H1 (cell line): ENCODE data around the gene ZNF219. TPM values are rescaled to one million over a fixed set of nuclear protein-coding genes. Genes with fewer than 3 reads are reported as not detected.

Experiments used
- CBX8 ChIP-seq: fragments of 300-800, 300-1000 bp; sonication (generic); IDR thresholded peaks from 2 replicates; pipeline ENCODE4 v1.7.1; 2016; ENCODE audit warnings: low read depth, low read length, borderline replicate concordance
- CTCF ChIP-seq, 3 experiments: IDR thresholded peaks; 1 replicate in 2 of 3; 2 replicates in 1 of 3; pipeline versions ENCODE4 v1.5.1 to v1.6.1; 2011; ENCODE audit warnings: low read length in 3 of 3, mild to moderate bottlenecking in 3 of 3, inconsistent platforms in 2 of 3, low read depth in 1 of 3, moderate library complexity in 1 of 3; ENCODE audit not compliant: insufficient read depth in 1 of 3; ENCODE audit errors: control extremely low read depth in 1 of 3
- MAX ChIP-seq: IDR thresholded peaks from 2 replicates; pipeline ENCODE4 v1.6.1; 2012; ENCODE audit warnings: inconsistent platforms
- SIN3A ChIP-seq, 2 experiments: IDR thresholded peaks in 1 of 2; conservative IDR thresholded peaks in 1 of 2; 2 replicates each; pipeline ENCODE4 v1.6.1; 2011 to 2012; ENCODE audit warnings: low read length in 2 of 2, improper control_type of control experiment in 1 of 2, low read depth in 1 of 2, mild to moderate bottlenecking in 1 of 2
- polyA plus RNA-seq, 7 experiments: library from polyadenylated mRNA; depleted of rRNA in 3 of 7; stranded (reverse) in 5 of 7; unstranded in 2 of 7; fragments of >200 nt in 5 of 7; fragments of 200-250 nt in 2 of 7; gene quantifications; 1 replicate in 5 of 7; 2 replicates in 1 of 7; 4 replicates in 1 of 7; pipeline versions ENCODE4 v1.2.1 to v1.2.3, GENCODE V29; 2011 to 2013; ENCODE audit warnings: missing spikeins in 2 of 7, mixed read lengths in 2 of 7
- total RNA-seq: library from RNA; stranded (reverse); fragmentation: NEBNext Ultra II Directional; extraction: Animal tissue kit (Norgen Biotek cat#: 25700); gene quantifications from 2 replicates; pipeline ENCODE4 v1.2.1, GENCODE V29; 2021

ZNF219 gene
- total and polyA plus RNA-seq, 2 of the 8 experiments (the other 6 are each of a cell fraction or from before 2014, with no cell fraction given) = 113 to 160 TPM

DNA sequence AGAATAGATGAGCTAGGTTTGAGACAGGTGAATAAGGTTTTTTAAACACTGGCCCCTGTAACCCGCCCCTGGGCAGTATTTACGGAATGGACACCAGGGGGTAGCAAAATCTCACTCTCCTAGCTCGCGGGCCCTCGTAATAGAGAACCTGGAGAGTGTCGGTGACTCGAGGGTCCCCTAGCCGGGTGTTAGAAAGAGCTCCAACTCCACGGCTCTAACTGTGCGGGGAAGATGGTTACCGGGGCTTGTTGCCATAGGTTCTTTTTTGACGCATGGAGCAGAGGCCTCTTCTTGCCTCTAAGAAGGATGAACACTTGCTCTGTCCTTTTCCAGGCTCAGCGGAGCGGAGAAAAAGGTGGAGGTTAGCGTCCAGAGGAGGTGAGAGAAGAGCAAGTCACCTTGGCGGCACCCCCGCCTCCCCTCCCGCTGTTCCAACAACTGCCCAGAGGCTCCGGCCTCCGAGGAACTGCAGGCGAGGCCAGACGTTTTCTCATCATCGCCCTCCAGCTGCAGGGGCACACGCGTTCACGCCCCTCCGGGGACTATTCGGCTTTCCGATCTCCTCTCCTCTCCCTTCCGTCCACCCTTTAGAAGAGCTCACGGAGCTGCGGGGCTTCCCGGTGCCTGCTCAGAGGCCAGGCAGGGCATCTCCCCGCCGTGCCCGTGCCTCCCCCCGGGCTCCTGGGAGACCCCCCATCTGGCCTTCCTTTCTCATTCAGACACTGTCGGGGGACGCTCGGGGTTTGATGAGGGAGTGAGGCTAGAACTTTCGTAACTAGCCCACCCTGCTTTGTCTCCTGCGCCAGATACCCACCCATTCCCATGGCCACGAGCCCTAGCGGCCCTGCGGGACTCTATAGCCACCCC, 29.7 kb downstream of the ZNF219 start (continued):
- TF ChIP-seq CTCF (IDR thresholded peaks at IDR 0.05; ENCODE audit: control extremely low read depth in 1 of 3, insufficient read depth in 1 of 3, low read depth in 1 of 3, low read length in 3 of 3) (peak; percentile 36 to 66 (median 52)), MAX (peak; percentile 10; the same call in 1 of the 2 replicates), SIN3A (conservative IDR thresholded peaks at IDR 0.05 in 1 of 2, IDR thresholded peaks at IDR 0.05 in 1 of 2; ENCODE audit: low read depth in 1 of 2, low read length in 2 of 2) (peak in 1 of 2 experiments; percentile 20; a peak in 2 of 4 replicates), CBX8 (no peak)
